ENCODE measurements around the gene OR51A7.

OR51A7 gene

GRCh38 chr11:4957396-4957795, 53.8 kb downstream of the OR51A7 start:
- no peak for DNase-seq

All from eye (tissue), 1 donor.